Measurements from ENCODE around the gene CHST14.

GRCh38 chr15:40500568-40501330 lies 30.0 kb downstream of the CHST14 start:
- TF ChIP-seq POLR2A (IDR thresholded peaks at IDR 0.05) (no peak), CTCF (IDR thresholded peaks at IDR 0.05) (no peak), POLR2AphosphoS5 (IDR thresholded peaks at IDR 0.05) (no peak), EP300 (IDR thresholded peaks at IDR 0.05; ENCODE audit: low read depth) (no peak)

Data from transverse colon (tissue), 4 donors.